Measurements from ENCODE around the gene USP48.

DNA sequence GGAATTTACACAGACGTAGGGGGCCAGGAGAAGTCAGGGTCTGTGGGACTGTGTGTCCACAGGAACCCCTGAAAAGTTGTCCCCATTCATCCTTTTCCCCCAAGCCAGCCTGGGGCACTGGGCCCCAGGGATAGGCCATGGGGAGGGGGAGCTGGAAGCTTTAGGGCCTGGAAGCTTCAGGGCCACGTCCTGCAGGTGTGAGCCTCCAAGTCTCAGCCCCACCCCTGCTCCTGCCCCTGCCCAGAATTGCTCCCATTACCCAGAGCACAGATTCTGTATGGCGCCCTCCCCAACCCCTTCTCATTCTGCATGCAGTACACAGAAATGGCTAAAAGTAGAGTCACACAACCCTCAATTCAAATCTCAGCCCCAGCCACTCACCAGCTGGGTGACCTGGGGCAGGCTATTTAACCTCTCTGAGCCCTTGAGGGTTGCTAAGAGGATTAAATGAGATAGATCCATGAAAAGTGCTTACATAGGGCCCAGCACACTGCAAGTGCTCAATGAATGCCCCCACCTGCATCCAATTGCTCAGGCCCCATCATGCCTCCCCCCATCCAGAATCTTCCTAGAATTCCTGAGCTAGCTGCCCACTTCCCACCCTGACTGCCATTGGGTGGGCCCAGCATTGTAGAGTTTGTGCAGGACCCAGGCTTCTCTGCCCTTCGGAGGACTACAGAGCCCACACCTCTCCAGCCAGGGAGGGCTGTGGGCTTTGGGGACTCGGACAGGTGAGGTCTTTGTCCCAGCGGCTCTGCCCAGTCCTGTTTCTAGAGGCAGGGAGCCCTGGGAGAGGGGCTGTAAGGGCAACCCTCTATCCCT lies 120.3 kb downstream of the USP48 start:
- TF ChIP-seq, protein P1, sequence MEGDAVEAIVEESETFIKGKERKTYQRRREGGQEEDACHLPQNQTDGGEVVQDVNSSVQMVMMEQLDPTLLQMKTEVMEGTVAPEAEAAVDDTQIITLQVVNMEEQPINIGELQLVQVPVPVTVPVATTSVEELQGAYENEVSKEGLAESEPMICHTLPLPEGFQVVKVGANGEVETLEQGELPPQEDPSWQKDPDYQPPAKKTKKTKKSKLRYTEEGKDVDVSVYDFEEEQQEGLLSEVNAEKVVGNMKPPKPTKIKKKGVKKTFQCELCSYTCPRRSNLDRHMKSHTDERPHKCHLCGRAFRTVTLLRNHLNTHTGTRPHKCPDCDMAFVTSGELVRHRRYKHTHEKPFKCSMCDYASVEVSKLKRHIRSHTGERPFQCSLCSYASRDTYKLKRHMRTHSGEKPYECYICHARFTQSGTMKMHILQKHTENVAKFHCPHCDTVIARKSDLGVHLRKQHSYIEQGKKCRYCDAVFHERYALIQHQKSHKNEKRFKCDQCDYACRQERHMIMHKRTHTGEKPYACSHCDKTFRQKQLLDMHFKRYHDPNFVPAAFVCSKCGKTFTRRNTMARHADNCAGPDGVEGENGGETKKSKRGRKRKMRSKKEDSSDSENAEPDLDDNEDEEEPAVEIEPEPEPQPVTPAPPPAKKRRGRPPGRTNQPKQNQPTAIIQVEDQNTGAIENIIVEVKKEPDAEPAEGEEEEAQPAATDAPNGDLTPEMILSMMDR (conservative IDR thresholded peaks at IDR 0.05; ENCODE audit: low read length): no peak
- TF ChIP-seq EZH2phosphoT487 (IDR thresholded peaks at IDR 0.05; ENCODE audit: borderline replicate concordance): no peak
